Astrocyte (in vitro differentiated cells and primary cell): ENCODE data around the gene ZDHHC11.

Experiments
- CTCF ChIP-seq: IDR thresholded peaks from 2 replicates; pipeline ENCODE4 v1.5.1; 2011; ENCODE audit warnings: low read depth, mild to moderate bottlenecking, inconsistent platforms, low read length, moderate library complexity; ENCODE audit not compliant: insufficient read depth
- EZH2 ChIP-seq: IDR thresholded peaks from 2 replicates; pipeline ENCODE4 v1.6.1; 2012; ENCODE audit warnings: mild to moderate bottlenecking, low read length, inconsistent platforms; ENCODE audit not compliant: insufficient read depth

- TF ChIP-seq CTCF (no peak), EZH2 (no peak)
Measured at GRCh38 chr5:892394-893136, 41.8 kb upstream of the ZDHHC11 start, which contains the start of the genes BRD9 and TRIP13.
